PC-9 (cell line): ENCODE results near the gene XCR1.

Source experiments
- EZH2 ChIP-seq: fragments of 200-600 bp; sonication (generic); IDR thresholded peaks from 2 replicates; pipeline ENCODE4 v1.8.0; 2017; ENCODE audit warnings: antibody characterized with exemption, low read depth
- TF ChIP-seq, protein P1 (sequence below): fragments of 200-600 bp; sonication (generic); conservative IDR thresholded peaks from 2 replicates; pipeline ENCODE4 v1.6.1; 2017; ENCODE audit warnings: mixed run types, antibody characterized with exemption, mild to moderate bottlenecking, moderate library complexity

DNA sequence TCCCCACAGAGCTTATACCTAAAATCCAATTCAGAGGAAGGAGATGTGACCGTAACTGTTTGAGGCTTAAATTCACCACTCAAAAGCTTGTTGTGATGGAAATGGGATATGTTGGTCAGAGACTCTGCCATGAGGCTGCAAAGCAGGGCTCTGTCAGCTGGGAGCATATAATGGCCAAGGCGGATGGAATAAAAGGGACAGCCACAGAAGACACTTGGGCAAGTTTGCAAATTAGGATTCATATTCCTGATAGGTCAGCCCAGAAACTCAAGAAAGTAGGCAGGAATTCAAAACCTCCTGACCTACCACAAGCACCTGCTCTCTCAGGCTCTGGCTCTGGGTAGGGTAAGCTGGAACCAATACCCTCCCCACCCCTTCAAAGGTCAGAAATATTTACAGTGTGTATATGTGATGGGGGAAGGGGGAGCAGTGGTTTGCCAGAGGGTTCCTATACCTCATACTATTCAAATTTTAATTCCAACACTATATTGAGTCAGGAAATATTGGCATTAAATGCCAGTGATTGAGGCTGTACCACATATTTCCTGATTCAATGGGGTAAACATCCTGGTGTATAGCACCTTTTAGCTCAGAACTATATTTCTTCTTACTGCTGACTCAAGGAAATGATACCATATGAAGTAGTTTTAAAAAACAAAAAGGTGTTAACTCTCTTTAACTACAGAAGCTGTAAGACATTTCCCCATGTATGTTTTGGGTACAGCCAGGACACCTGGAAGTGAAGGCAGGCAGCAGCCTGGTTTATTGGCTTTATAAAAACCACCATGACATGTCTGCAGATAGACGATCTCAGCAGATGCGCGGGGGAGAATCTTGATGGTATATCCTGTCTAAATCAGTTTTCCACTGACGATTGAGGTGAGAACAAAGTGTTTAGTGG, 50.8 kb downstream of the XCR1 start:
- TF ChIP-seq, protein P1, sequence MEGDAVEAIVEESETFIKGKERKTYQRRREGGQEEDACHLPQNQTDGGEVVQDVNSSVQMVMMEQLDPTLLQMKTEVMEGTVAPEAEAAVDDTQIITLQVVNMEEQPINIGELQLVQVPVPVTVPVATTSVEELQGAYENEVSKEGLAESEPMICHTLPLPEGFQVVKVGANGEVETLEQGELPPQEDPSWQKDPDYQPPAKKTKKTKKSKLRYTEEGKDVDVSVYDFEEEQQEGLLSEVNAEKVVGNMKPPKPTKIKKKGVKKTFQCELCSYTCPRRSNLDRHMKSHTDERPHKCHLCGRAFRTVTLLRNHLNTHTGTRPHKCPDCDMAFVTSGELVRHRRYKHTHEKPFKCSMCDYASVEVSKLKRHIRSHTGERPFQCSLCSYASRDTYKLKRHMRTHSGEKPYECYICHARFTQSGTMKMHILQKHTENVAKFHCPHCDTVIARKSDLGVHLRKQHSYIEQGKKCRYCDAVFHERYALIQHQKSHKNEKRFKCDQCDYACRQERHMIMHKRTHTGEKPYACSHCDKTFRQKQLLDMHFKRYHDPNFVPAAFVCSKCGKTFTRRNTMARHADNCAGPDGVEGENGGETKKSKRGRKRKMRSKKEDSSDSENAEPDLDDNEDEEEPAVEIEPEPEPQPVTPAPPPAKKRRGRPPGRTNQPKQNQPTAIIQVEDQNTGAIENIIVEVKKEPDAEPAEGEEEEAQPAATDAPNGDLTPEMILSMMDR, result no peak
- no peak for TF ChIP-seq EZH2
